Activated CD8-positive, alpha-beta memory T cell treated with anti-CD3 and anti-CD28 coated beads, Interleukin-2, amount 50 U/mL, for 48 hours (primary cell): ENCODE measurements around the gene IQGAP2.
"Not testable (repeated sequence)": the region's sequence is repeated elsewhere in the genome, so short reads cannot be mapped to it uniquely, and the experiment has no call there.

Experiments used
- DNase-seq: peaks from one replicate; pipeline ENCODE4 v3.0.0-alpha.2; 2020

IQGAP2 gene

GRCh38 chr5:76673125-76673524 is 270.0 kb downstream of the IQGAP2 start:
- DNase-seq = no peak

GRCh38 chr5:76674330-76675066 is 271.4 kb downstream of the IQGAP2 start:
- DNase-seq = no peak

GRCh38 chr5:76675364-76675763 is 272.3 kb downstream of the IQGAP2 start:
- DNase-seq = no peak

DNA sequence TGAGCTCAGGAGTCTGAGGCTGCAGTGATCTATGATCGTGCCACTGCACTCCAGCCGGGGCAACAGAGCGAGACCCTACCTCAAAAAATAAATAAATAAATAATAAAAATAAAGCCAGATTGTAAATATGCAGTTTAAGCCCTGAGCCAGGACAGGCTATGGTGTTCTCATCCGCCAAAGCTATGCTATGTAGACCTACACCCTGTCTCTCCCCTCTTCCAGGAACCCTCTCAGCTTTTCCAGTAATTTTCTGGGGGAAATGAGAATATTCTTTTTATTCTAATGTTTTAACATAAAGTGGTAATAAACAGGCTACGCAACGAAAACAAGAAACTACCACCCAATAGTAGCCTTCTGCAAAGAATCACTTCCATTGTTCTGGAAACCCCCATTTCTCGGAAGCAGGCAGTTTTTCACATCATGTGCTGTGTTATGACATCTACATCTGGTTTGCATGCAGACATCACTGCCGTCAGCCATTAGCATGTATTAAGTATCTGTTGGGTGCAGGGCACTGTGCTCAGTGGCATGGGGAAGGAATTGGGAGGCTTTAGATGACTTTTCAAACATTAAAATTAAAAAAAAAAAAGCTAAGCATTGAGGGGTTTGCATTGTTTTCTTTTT is 274.9 kb downstream of the IQGAP2 start:
- no peak for DNase-seq

DNA sequence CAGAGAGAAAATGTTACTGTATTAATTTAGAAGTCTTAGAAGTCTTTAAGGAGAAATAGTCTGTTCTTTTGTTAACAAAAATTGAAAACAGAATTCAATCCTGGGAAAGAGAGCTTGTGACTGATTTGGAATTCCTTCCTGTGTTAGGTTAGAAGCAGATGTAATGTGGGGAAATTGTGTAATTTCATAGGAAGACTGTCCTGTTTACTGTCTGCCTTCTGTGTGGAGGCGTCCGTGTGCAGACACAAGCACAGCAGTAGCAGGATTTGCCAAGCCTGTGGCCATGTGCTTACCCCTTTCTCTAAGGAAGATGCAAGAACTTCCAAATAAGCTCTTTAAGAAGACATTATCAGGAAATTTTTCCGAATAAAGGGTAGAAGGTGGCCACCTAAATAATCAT is 276.1 kb downstream of the IQGAP2 start:
- DNase-seq = no peak

- DNase-seq = not testable (repeated sequence)
Observed at GRCh38 chr5:76680826-76681225, 277.7 kb downstream of the IQGAP2 start.

DNA sequence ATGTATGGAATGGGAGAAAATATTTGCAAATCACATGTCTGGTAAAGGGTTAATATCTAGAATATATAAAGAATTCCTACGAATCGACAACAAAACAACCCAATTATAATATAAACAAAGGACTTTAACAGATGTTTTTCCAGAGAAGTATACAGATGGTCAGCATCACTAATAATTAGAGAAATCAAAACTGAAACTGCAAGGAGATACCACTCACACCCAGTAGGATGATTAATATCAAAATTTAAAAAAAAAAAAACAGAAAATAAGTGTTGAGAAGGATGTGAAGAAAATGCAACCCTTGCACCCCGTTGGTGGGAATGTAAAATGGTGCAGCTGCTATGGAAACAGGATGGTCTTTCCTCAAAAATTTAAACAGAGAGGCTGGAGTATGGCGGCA is 278.2 kb downstream of the IQGAP2 start:
- DNase-seq = no peak

DNA sequence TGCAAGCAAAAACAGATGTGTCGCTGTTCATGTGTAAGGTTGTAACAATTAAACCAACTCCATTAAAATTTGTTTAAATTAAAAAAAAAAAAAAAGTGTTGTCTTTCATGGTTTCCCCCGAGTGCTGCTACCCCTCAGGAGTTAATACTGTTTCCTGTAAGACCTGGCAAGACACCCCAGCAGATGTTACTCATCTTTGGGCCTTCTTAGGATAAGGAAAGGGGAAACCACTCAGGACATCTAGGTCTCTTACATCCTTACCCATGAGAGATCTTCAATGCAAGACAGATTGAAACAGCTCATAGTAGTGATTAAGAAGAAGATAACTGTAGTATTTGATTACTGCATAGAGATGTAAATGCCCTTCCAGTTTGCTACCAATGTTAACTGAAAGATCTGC is 279.3 kb downstream of the IQGAP2 start:
- DNase-seq = no peak

DNA sequence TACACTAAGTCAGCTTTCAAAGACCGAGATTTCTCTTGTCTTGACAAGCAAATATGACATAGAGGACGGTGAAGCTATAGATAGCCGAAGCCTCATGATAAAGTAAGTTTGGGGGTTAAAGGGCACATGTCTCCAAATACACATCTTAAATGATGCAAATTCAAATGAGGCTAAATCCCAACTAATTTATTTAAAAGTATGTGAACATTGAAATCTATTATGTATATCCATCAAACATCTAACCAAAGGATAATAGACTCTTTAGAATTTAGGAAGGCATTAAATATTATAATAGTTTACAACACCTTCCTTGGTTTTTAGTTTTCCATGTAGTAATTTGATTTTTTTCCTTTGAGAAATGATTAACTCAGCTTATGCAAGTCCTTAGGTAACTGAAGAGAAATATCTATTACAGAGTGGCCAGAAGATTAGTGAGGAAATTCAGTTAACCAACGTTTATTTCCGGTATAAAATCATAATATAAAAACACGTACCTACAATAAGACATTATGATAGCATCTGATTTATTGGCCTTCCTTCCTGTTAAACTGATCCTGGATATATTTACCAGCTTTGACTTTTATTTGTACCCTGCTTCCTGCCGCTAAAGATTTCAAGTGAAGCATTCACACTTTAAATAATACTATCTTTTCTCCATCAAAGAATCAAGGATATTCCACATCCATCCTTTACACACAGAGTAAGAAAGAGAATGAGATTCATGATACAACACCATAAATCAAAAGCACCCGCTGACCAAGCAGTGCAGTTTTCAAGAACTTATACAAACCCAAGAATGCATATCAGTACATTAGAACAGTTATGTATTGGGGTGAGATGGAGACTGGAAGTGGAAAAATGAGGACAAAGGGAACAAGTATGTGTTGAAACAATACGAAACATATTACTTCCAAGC is 281.0 kb downstream of the IQGAP2 start:
- no peak for DNase-seq

- DNase-seq = no peak
Observed at GRCh38 chr5:76684756-76685519, 281.9 kb downstream of the IQGAP2 start.

- no peak for DNase-seq
Observed at GRCh38 chr5:76685704-76686103, 282.6 kb downstream of the IQGAP2 start.

DNA sequence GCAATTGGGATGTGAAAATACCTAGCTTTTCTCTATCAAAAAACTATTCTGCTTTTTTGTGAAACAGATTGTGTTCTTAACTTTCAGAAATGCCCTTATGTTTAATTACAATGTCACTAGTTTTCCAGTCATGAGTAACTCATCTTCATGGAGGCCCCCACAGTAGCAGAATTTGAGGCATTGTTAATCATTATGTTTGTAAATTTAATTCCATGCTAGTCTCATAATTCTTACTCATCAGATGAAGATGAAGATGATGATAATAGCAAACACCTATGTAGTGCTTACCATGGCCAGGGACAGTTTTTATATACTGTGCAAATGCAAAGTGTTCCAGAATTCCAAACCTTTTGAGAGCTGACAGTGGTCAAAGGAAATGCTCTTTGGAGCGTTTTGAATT is 285.1 kb downstream of the IQGAP2 start:
- no peak for DNase-seq

- no peak for DNase-seq
Observed at GRCh38 chr5:76688836-76689235, 285.8 kb downstream of the IQGAP2 start.

DNA sequence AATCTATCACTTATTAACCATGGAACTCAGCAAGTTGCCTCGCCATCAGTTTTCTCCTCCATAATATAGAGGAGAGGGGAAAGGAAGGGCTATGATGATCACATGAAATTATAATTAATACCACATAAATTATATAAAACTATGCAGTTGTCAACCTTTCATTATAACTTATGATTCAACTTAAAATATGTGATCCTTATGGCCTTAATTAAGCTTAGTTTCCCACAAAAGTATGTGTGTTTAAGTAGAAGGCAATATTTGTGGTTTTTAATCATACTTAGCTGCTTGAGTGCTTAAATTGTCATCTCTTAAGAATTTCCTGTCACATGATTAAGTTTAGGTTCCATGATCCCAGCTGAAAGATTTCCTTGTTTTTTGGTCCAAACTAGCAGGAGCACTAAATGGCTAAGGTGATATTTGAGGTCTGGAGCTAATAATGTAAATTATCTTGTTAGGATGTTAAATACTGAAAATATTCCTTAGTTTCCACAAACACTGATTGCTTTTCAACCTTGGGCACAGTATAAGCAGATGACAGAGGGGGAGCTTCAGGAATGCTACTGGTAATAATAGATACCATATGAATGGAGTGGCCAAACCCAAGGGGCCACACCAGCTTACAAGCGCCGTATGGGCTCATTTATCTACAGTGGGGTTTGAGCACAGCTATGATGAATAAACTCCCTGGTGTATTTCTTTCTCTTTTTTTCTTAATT is 286.4 kb downstream of the IQGAP2 start:
- DNase-seq = no peak

- DNase-seq = no peak
Observed at GRCh38 chr5:76690037-76690679, 287.1 kb downstream of the IQGAP2 start.

DNA sequence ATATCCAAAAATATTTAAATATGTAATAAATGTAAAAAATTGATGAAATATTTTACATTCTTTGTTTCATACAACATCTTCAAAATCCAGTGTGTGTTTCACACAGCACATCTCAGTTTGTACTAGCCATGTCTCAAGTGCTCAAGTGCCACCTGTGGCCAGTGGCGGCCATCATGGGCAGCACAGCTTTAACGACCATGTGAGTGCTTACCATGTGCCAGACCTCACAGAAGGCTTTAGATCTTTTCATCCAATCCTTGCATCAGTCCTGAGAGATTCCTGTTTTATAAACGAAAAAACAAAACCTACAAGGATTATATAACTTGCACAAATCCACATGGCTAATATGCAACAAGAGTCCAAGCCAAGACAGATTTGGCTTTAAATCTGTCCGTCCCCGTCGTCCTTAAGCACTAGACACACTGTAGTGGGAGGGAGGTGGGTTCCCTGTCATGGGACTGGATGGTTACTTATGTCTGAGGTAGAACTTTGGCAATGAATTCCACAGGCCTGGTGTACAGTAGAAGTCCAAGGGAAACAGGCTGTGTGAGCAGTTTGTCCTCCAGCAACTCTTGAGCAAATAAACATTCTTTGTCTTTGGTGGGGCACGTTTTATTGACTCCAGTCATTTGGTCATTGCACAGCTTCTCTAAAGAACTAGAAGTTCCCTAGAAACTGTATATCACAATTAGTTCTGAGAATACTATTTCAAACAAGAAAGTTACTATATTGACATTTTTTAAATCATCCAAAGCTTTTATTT is 287.8 kb downstream of the IQGAP2 start:
- DNase-seq = no peak

GRCh38 chr5:76691467-76692273 is 288.6 kb downstream of the IQGAP2 start:
- no peak for DNase-seq

DNA sequence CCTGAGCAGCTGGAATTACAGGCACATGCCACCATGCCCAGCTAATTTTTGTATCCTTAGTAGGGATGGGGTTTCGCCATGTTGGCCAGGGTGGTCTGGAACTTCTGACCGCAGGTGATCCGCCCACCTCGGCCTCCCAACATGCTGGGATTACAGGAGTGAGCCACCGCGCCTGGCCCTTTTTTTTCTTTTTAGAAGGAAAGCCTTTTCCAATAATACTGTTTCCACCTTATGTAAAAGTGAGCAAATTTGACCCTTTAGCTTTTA is 289.1 kb downstream of the IQGAP2 start:
- no peak for DNase-seq

- no peak for DNase-seq
Observed at GRCh38 chr5:76692651-76693050, 289.6 kb downstream of the IQGAP2 start.

DNA sequence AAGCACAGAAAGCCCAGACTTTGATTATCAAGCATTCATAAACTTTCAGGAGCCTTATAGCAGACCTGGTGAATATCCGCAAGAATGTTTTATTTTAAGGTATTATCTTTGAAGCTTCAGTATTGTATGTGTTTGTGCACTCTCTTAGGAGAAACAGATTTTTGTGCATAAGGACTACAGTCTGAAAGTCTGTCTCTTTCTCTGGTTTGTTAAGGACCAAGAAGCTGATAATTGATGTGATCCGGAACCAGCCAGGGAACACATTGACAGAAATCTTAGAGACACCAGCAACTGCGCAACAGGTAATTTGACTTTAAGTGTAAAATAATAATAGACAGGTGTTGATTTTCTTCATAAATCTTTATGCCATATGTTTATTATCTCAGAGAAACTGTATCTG is 290.1 kb downstream of the IQGAP2 start:
- no peak for DNase-seq
